Measurements from ENCODE around the gene NT5C2. TPM values are rescaled to one million over a fixed set of nuclear protein-coding genes. Genes with fewer than 3 reads are reported as not detected.

Gene NT5C2
- total and polyA plus RNA-seq, 2 of the 8 experiments (the other 6 are each of a cell fraction or from before 2014, with no cell fraction given), result 35.2 to 106 TPM

GRCh38 chr10:103111031-103111917 lies 81.8 kb downstream of the NT5C2 start:
- Histone ChIP-seq H3K27me3 (replicated peaks in 1 of 4; ENCODE audit: control insufficient read depth in 3 of 4, extremely low read depth in 1 of 4, insufficient read depth in 3 of 4, low read length in 3 of 4) (no peaks in the 10 kb centered on the region), H2BK15ac (ENCODE audit: low read length) (no peak overlapping the region), H3K56ac (replicated peaks; ENCODE audit: insufficient read length, low read depth, low read length) (no peak overlapping the region), H4K91ac (replicated peaks; ENCODE audit: insufficient read length, low read length) (no peak overlapping the region), H3K4ac (replicated peaks; ENCODE audit: insufficient read length, low read depth, low read length) (no peak overlapping the region), H2BK5ac (ENCODE audit: low read depth, low read length) (no peak overlapping the region), H3K9ac (replicated peaks in 1 of 4; ENCODE audit: extremely low read depth in 1 of 4, low read depth in 3 of 4, low read length in 3 of 4) (no peak overlapping the region), H4K5ac (ENCODE audit: insufficient read length, low read depth, low read length) (no peak overlapping the region), H3K14ac (ENCODE audit: insufficient read length) (no peak overlapping the region), H2BK120ac (replicated peaks; ENCODE audit: low read depth, low read length) (no peak overlapping the region), H3K9me3 (ENCODE audit: insufficient read depth in 2 of 2, low read depth in 1 of 2, low read length in 1 of 2) (no peaks in the 10 kb centered on the region), H3K18ac (ENCODE audit: extremely low read depth, low read length) (no peak overlapping the region), H3K36me3 (ENCODE audit: control insufficient read depth in 2 of 4, insufficient read depth in 4 of 4, low read length in 3 of 4) (no peaks in the 10 kb centered on the region), H3K27ac (ENCODE audit: low read depth, low read length) (no peak overlapping the region), H2AFZ (ENCODE audit: low read length) (no peak overlapping the region), H3K23me2 (ENCODE audit: low read depth, low read length) (no peaks in the 10 kb centered on the region), H2BK20ac (ENCODE audit: low read length) (no peak overlapping the region), H4K20me1 (replicated peaks in 1 of 2; ENCODE audit: control insufficient read depth in 1 of 2, insufficient read depth in 2 of 2, low read length in 2 of 2) (no peaks in the 10 kb centered on the region), H3K79me2 (ENCODE audit: control insufficient read depth in 1 of 2, insufficient read depth in 2 of 2, low read length in 2 of 2) (no peaks in the 10 kb centered on the region), H3K23ac (ENCODE audit: insufficient read length) (no peak overlapping the region), H3K4me1 (replicated peaks in 1 of 4; ENCODE audit: control insufficient read depth in 3 of 4, insufficient read depth in 4 of 4, low read length in 3 of 4) (peaks cover 0 to 5% (median 0%) of the 10 kb centered on the region in 4 experiments; a peak in 1 of 7 replicates), H3K79me1 (ENCODE audit: low read depth, low read length) (no peaks in the 10 kb centered on the region), H2BK12ac (ENCODE audit: low read depth, low read length) (no peak overlapping the region), H3K4me3 (ENCODE audit: extremely low read depth in 1 of 4, insufficient read depth in 2 of 4, low read depth in 3 of 4, low read length in 4 of 4) (no peak overlapping the region), H2AK5ac (ENCODE audit: low read depth, low read length) (no peak overlapping the region), H3K4me2 (ENCODE audit: insufficient read depth in 1 of 2, low read depth in 2 of 2, low read length in 2 of 2) (no peak overlapping the region), H4K8ac (ENCODE audit: extremely low read depth, insufficient read depth, low read length) (no peak overlapping the region)
- WGBS, 2 experiments (ENCODE audit: extremely low coverage in 1 of 2, insufficient coverage in 1 of 2, insufficient read length in 1 of 2, insufficient replicate concordance in 2 of 2, low coverage in 1 of 2, low lambda C conversion rate in 2 of 2, missing lambda C conversion rate in 1 of 2), result 77% methylated on average over 2 of the region's 2 CpGs; no CpG with 5 or more reads in 1 of the 2 experiments
- POLR2A ChIA-PET (ENCODE audit: partially characterized antibody), result no interaction called here
- FAIRE-seq (no peak), DNase-seq (ENCODE audit: low read depth in 1 of 2, low spot score in 2 of 2) (no peak)
- TF ChIP-seq SAP30 (IDR thresholded peaks at IDR 0.05; ENCODE audit: insufficient read depth, insufficient replicate concordance, low read length) (no peak), CTBP2 (IDR thresholded peaks at IDR 0.05; ENCODE audit: borderline replicate concordance, insufficient read depth, insufficient read length, low read length) (no peak), YY1 (IDR thresholded peaks at IDR 0.05; ENCODE audit: low read depth, low read length) (no peak), KDM5A (IDR thresholded peaks at IDR 0.05; ENCODE audit: low read length) (no peak), NANOG (IDR thresholded peaks at IDR 0.05; ENCODE audit: insufficient read depth, low read depth, low read length, poor library complexity, severe bottlenecking) (no peak), EGR1 (IDR thresholded peaks at IDR 0.05; ENCODE audit: borderline replicate concordance, low read depth, low read length) (no peak), TAF7 (optimal IDR thresholded peaks at IDR 0.05; ENCODE audit: borderline replicate concordance, low read depth, low read length) (no peak), BCL11A (IDR thresholded peaks at IDR 0.05; ENCODE audit: low read depth in 2 of 2, low read length in 2 of 2) (no peak)
- CTCF ChIA-PET (ENCODE audit: partially characterized antibody), result interaction anchor here (1.2 to 3.1 kb wide), 4 partner anchors 13 to 133 kb away, joined by 3 to 14 read pairs (median 8); no protein-coding TSS in a partner anchor
